DOHH2 (cell line): ENCODE results near the gene IFRD1.

ENCODE experiments used
- CTCF ChIP-seq: fragments of 200-600 bp; sonication (generic); IDR thresholded peaks from one replicate; pipeline ENCODE4 v1.5.1; 2014; ENCODE audit warnings: antibody characterized with exemption, mild to moderate bottlenecking, low read depth, low read length; ENCODE audit not compliant: poor library complexity, severe bottlenecking
- EZH2phosphoT487 ChIP-seq: fragments of 200-600 bp; sonication (generic); IDR thresholded peaks from 2 replicates; pipeline ENCODE4 v1.6.1; 2017; ENCODE audit warnings: borderline replicate concordance, mild to moderate bottlenecking, antibody characterized with exemption, low read length, moderate library complexity, mixed read lengths

- no peak for TF ChIP-seq CTCF
- TF ChIP-seq EZH2phosphoT487: no peak
These were observed 30.6 kb upstream of the IFRD1 start for GRCh38 chr7:112419543-112420130.
